Measurements from ENCODE around the gene CARD19.

DNA sequence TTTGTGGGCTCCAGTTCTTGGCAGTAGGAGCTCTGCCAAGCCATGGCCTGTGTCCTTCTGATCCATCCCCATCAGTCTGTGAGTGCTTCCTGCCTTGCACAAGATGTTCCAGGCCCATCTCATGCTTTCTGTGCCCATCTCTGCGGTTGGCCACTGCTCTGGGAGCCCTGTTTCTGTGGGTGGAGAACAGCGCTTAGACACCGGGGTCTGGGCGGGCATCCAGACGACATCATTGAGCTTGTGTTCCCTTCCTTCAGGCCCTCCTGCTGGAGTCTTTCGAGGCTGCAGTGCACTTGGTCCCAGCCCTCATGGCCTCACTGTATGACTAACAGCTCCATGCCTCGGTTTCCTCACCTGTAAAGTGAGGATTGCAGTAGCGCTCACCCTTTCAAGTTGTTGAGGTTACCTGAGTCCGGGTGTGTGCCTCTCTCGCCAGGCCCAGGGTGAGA lies 14.9 kb upstream of the CARD19 start:
- TF ChIP-seq, protein P1, sequence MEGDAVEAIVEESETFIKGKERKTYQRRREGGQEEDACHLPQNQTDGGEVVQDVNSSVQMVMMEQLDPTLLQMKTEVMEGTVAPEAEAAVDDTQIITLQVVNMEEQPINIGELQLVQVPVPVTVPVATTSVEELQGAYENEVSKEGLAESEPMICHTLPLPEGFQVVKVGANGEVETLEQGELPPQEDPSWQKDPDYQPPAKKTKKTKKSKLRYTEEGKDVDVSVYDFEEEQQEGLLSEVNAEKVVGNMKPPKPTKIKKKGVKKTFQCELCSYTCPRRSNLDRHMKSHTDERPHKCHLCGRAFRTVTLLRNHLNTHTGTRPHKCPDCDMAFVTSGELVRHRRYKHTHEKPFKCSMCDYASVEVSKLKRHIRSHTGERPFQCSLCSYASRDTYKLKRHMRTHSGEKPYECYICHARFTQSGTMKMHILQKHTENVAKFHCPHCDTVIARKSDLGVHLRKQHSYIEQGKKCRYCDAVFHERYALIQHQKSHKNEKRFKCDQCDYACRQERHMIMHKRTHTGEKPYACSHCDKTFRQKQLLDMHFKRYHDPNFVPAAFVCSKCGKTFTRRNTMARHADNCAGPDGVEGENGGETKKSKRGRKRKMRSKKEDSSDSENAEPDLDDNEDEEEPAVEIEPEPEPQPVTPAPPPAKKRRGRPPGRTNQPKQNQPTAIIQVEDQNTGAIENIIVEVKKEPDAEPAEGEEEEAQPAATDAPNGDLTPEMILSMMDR (IDR thresholded peaks at IDR 0.05), result no peak
- TF ChIP-seq ZFX (IDR thresholded peaks at IDR 0.05; ENCODE audit: borderline replicate concordance), result no peak
